ENCODE results near the gene CHST4. TPM values are rescaled to one million over a fixed set of nuclear protein-coding genes. Genes with fewer than 3 reads are reported as not detected.

Gene CHST4
- total and polyA plus RNA-seq, 2 donors (not counting 3 experiments of a cell fraction or from before 2014, with no cell fraction given): not detected

DNA sequence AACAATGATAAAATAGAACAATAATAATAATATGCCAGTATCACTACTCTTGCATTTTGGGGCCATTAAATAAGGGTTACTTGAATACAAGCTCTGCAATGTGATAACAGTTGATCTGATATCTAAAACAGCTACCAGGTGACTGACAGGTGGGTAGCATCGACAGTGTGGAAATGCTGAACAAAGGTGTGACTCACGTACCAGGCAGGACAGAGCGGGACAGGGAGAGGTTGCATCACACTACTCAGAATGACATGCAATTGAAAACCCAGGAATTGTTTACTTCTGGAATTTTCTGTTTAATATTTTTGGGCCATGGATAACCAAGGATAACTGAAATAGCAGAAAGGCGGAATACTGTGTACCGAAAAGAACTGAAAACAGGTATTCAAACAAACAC lies 21.3 kb upstream of the CHST4 start:
- intact Hi-C loops (cut with micrococcal nuclease): no loop called here

More for the DNA sequence above, 21.3 kb upstream of the CHST4 start:
- Histone ChIP-seq H3K27ac (ENCODE audit: insufficient read depth, low read depth, low read length) (no peak overlapping the region), H3K79me2 (ENCODE audit: control insufficient read depth, insufficient read depth, low read length) (no peaks in the 10 kb centered on the region), H4K20me1 (replicated peaks; ENCODE audit: control insufficient read depth, extremely low read depth, insufficient read depth, low read length) (no peaks in the 10 kb centered on the region), H3K4me3 (replicated peaks in 1 of 3; ENCODE audit: insufficient read depth in 1 of 3, low read depth in 1 of 3, low read length in 3 of 3) (no peak overlapping the region), H3K36me3 (ENCODE audit: control insufficient read depth in 2 of 2, extremely low read depth in 1 of 2, insufficient read depth in 2 of 2, low read length in 2 of 2) (no peaks in the 10 kb centered on the region), H3K27me3 (ENCODE audit: control insufficient read depth in 2 of 2, insufficient read depth in 2 of 2, low read length in 2 of 2) (no peaks in the 10 kb centered on the region), H3K9me1 (replicated peaks; ENCODE audit: control insufficient read depth, extremely low read depth, insufficient read depth, low read length) (no peaks in the 10 kb centered on the region), H3K4me1 (ENCODE audit: control insufficient read depth, extremely low read depth, insufficient read depth, low read length) (no peaks in the 10 kb centered on the region), H2AFZ (ENCODE audit: low read depth, low read length) (no peak overlapping the region), H3K4me2 (ENCODE audit: insufficient read depth, low read length) (no peak overlapping the region), H3K9ac (replicated peaks; ENCODE audit: extremely low read depth, insufficient read depth, low read length) (no peak overlapping the region), H3K9me3 (replicated peaks; ENCODE audit: control insufficient read depth, insufficient read depth, low read length) (no peaks in the 10 kb centered on the region)
- DNase-seq (ENCODE audit: low read depth, low spot score): no peak
- dilution Hi-C loops (cut with MboI; ENCODE audit: extremely low pct_ligation_motif_present, low sequenced_read_pairs): no loop called here
- TF ChIP-seq JUN (IDR thresholded peaks at IDR 0.05; ENCODE audit: borderline replicate concordance, insufficient read depth, insufficient read length, low read depth) (no peak), FOS (IDR thresholded peaks at IDR 0.05; ENCODE audit: borderline replicate concordance, insufficient read depth, low read length) (no peak), CTCF (IDR thresholded peaks at IDR 0.05; ENCODE audit: extremely low read depth in 1 of 2, insufficient read depth in 1 of 2, low read depth in 1 of 2, low read length in 2 of 2) (no peak), EZH2 (IDR thresholded peaks at IDR 0.05; ENCODE audit: borderline replicate concordance, low read depth, low read length, severe bottlenecking) (no peak), MYC (IDR thresholded peaks at IDR 0.05; ENCODE audit: low read depth, low read length) (no peak), POLR2AphosphoS5 (IDR thresholded peaks at IDR 0.05; ENCODE audit: insufficient read depth, low read depth, low read length) (no peak), POLR2A (IDR thresholded peaks at IDR 0.05; ENCODE audit: low read depth, low read length) (no peak), MAX (IDR thresholded peaks at IDR 0.05; ENCODE audit: insufficient read depth, insufficient read length) (no peak)
- ChIA-PET CTCF (interaction anchor here (1.2 kb wide), 1 partner anchor 92 kb away, joined by 3 read pairs; no protein-coding TSS in a partner anchor), POLR2A (no interaction called here)
- no TSS peak for BruUV-seq (replicated peaks)
- no peak for FAIRE-seq
